H4 (cell line): ENCODE measurements around the gene SERPINI1. TPM values are rescaled to one million over a fixed set of nuclear protein-coding genes. Genes with fewer than 3 reads are reported as not detected.

Experiments
- DNase-seq: peaks from one replicate; pipeline ENCODE4 v3.0.0-alpha.2; 2015; ENCODE audit warnings: low spot score
- total RNA-seq: library from RNA; depleted of rRNA; stranded (reverse); fragments of >200 nt; shearing (Covaris generic); gene quantifications from 2 replicates; pipeline ENCODE4 v1.2.3, GENCODE V29; 2014; rRNA removed

SERPINI1 gene, protein sequence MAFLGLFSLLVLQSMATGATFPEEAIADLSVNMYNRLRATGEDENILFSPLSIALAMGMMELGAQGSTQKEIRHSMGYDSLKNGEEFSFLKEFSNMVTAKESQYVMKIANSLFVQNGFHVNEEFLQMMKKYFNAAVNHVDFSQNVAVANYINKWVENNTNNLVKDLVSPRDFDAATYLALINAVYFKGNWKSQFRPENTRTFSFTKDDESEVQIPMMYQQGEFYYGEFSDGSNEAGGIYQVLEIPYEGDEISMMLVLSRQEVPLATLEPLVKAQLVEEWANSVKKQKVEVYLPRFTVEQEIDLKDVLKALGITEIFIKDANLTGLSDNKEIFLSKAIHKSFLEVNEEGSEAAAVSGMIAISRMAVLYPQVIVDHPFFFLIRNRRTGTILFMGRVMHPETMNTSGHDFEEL
- total RNA-seq = 11.6 and 15.4 TPM in 2 replicates

DNA sequence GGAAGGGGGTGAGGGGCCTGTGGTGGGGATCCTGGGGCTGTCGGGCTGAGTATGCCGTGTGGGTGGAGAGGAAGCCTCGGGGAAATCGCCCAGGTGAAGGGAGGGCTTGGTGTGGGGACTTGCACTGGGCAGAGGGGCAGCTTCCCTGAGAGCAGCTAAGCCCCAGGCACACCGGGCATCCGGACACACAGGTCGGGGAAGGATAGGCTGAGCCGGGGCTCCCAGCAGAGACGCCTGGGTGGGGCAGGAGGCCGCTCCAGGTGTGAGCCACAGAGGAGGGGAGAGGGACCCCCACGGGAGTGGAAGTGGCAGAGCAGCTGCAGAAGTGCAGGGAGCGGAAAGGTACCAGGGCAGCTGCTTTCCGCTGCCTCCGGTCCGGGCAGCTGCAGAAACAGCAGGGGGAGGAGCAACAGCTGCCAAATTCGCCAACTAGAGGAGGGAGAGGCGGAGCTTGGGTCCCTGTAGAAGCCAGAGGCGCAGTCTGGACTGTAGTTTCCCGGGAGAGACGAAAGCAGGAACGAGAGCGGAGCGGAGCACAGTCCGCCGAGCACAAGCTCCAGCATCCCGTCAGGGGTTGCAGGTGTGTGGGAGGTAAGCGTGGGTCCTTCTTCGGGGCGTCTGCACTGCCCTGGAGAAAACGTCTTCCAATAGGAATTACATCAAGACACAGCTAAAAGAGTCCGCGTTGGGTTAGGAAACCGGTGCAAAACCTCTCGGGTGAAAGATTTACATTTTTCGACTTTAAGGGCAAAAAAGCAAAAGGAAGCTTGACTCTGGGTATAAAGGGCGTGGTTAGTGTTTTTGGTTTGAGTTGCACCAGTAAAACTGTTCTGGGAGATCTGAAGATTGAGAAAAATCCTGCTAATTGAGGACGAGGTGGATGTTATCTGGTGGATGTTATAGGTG, at the start of gene SERPINI1:
Gene SERPINI1 (plus strand): TSS at position 489 of the 906 bp plus-strand sequence. CDS start 53,408 bp downstream, outside the sequence.
- DNase-seq = peak; percentile 95

- DNase-seq = no peak
Observed at GRCh38 chr3:167691366-167691765, 44.2 kb upstream of the SERPINI1 start.

- DNase-seq = no peak
Observed at GRCh38 chr3:167694121-167694520, 41.4 kb upstream of the SERPINI1 start.

DNA sequence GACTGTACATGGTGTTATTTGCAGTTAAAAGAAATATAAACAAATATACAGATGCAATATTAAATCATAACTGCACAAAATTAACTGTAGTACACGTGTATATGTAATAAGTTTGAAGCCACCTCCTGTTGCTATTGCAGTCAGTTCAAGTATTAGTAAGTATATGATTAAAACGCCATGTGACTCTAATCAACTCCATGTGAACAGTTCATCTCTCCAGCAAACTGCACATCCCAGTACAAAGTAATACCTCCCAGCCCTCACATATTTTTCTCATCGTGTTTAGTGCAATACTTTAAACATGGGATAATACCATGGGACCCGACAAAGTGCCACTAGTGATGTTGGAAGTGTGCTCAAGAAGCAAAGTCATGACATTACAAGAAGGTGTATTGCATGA, 35.5 kb upstream of the SERPINI1 start:
- no peak for DNase-seq

DNA sequence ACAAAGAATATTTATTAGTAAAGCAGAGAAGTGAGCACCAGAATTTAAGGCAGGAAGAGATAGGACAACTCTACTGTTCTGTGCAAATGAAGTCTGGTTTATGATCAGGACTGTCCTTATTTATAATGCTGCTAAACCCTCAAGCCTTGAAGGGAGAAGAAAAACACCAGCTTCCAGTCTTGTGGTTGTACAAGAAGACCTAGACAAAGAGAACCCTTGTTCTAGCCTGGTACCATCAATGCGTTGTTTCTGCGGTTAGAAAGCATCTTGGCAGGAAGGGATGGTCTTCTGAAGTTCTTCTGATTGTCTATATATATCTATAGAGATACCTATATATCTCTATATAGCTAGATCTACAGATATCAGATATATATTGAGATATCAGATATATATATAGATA, 34.6 kb upstream of the SERPINI1 start:
- no peak for DNase-seq

DNA sequence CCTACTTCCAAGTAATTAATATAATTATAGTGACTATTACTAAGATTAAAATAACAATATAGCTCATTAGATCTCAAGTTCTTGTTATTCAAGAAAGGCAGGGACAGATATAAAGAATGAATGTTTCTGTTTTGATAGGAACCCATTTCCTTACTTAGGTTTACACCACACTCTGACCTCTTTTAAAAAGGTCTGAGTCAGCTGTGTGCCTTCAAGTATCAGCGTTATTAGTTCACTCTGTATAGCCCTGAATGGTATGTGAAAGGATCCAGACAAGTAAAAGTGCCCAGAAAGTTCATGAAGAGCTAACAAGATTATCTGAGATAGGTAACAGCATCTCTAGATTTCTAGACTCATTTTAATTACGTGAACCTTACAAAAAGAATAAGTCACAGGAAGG, 29.7 kb upstream of the SERPINI1 start:
- DNase-seq = no peak

GRCh38 chr3:167709690-167710089, 25.8 kb upstream of the SERPINI1 start:
- DNase-seq = no peak

DNA sequence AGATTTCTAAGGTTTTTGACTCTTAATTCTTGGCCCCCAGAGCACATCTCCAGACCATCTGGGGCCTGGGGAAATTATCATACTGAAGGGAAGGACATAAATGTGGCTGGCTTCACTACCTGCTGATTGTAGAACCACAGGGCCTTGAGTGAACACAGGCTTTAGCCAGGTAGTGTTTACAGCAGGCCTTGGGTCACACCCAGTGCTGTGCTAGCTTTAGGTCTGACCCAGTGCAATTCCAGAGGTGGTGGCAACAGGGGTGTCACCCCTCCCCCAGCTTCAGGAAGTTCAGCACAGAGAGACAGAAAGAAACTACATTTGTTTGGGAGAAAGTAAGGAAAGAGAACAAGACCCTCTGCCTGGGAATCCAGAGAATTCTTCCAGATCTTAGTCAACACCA, 25.0 kb upstream of the SERPINI1 start:
- DNase-seq = no peak

- no peak for DNase-seq
Observed at GRCh38 chr3:167711439-167711838, 24.1 kb upstream of the SERPINI1 start.

GRCh38 chr3:167712445-167712844, 23.1 kb upstream of the SERPINI1 start:
- no peak for DNase-seq

DNA sequence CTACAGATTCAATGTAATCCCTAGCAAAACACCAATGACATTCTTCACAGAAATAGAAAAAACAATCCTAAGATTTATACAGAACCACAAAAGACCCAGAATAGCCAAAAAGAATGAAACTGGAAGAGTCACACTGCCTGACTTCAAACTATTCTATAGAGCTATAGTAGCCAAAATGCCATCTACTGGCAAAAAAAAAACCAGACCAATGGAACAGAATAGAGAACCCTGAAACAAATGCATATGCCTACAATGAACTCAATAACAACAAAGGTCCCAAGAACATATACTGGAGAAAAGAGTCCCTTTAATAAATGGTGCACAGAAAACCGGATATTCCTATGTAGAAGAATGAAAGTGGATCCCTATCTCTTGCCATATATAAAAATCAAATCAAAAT, 20.6 kb upstream of the SERPINI1 start:
- no peak for DNase-seq

- DNase-seq = no peak
Observed at GRCh38 chr3:167716920-167717319, 18.6 kb upstream of the SERPINI1 start.

- no peak for DNase-seq
Observed at GRCh38 chr3:167718582-167718981, 16.9 kb upstream of the SERPINI1 start.

GRCh38 chr3:167723025-167723512, 12.5 kb upstream of the SERPINI1 start:
- DNase-seq = no peak

DNA sequence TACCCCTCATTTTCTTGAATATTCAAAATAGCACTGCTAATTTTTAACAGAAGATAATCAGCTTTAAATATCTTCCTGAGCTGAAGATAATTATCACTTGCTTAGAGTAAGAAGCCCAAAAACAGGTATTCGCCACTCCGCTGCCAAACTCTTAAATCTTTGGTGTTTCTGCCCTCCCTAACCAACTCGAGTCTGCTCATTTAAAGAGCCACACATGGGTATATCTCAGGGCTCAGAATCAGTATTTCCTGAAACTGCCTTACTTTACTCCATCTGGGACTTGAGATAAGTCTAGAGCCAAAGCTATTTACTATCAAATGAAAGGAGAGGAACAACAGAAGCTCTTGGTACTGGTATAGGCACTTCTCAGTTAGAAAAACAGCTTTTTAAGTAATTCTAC, 11.6 kb upstream of the SERPINI1 start:
- no peak for DNase-seq

DNA sequence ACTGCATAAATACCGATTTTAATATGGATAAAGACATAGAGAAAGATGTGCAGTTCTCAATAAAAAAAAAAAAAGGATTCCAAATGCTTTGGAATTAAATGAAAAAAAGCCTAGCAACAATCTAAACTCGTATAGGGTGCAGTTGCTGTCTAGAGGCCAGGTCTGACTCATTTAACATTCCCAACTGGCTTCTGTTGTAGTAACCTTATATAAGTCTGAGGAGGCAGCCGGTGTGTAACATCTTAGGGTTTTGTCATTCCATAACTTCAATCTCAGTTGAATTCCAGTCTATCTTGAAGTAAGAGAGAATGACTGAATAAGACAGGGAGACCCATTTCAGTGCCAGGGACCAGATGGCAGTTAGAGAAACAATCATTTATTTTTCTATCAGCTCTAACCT, 7.3 kb upstream of the SERPINI1 start:
- DNase-seq = no peak

DNA sequence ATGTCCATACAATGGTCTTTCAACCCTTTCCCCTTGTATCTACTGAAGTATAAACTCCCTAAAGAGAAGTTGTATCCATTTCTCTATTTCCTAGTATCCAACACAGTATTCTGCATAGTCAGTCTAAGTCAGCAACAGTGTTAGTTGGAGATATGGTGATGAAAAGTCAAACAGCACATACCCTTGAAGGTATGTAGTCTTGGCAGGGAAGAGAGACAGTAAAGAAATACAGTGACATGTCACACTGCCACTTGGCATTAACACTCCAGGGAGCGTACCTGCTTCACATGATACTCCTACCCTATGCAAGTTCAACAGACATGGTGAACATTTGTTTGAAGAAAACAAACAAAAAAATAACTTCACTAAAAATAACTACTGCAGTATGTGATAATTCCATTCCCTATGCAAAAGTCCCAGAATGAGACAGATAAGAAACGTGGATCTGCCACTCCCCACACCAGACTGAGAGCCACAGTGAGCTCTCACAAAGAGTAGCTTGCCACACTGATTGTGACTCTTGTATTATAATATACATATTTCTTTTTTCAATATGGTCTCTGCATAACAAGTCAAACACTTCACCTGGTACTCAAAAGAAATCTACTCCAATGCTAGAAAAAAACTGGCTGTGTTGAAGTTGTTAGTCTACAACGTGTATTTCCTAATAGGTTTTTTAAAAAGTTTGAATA, 6.7 kb upstream of the SERPINI1 start:
- no peak for DNase-seq

DNA sequence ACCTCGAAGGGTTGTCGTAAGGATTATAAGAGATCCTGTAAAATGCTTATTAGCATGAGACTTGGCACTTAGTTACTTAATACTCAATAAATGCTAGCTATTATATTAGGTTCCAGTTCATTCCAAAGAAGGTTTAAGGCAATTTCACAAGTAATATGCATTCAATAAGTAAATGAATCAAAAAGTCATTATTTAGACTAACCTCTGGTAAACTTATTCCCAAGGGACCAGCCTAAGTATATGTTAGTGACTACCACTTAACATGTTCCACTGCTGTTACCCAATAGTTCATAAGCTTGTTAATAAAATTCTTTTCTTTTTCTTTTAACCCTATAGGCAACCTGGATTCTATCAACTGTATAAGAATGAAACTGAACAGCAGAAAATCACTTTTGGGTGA, 5.9 kb upstream of the SERPINI1 start:
- no peak for DNase-seq

DNA sequence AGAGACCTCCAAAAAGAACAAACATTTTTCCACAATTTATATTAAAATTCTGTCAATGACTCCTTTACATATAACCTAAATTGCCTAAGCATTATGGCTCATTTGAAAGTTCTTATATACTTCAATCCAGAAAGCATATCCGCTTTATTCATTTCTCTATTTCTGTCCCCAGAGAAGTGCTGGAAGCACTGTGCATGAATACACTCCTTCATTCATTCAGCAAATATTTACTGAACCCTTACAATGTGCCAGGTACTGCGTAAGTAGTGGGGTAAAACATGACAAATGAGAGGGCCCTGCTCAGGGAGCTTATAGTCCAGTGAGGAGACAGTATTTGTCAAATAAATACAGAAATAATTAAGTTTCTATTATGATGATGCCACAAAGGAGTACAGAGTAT, 4.1 kb upstream of the SERPINI1 start:
- no peak for DNase-seq

GRCh38 chr3:167732313-167733065, 3.0 kb upstream of the SERPINI1 start:
- no peak for DNase-seq

GRCh38 chr3:167733961-167734497, 1.5 kb upstream of the SERPINI1 start:
- DNase-seq = no peak
